ENCODE measurements around the gene TBC1D22A. TPM values are rescaled to one million over a fixed set of nuclear protein-coding genes. Genes with fewer than 3 reads are reported as not detected.

The TBC1D22A gene
- total and polyA plus RNA-seq, 2 donors from 2014 or later = 24.6 to 39.4 TPM

GRCh38 chr22:46887978-46888377 is 125.5 kb downstream of the TBC1D22A start:
- no peak for FAIRE-seq
- intact Hi-C loops (cut with DNase I) = no loop called here

GRCh38 chr22:46890819-46891218 is 128.4 kb downstream of the TBC1D22A start:
- Histone ChIP-seq H3K9ac (ENCODE audit: low read length in 3 of 3) (no peak overlapping the region), H3K27me3 (ENCODE audit: control insufficient read depth, insufficient read depth, low read length) (no peaks in the 10 kb centered on the region), H3K27ac (ENCODE audit: low read depth in 2 of 2, low read length in 2 of 2) (no peak overlapping the region), H3K9me3 (ENCODE audit: control insufficient read depth in 2 of 3, insufficient read depth in 1 of 3, low read length in 3 of 3) (no peaks in the 10 kb centered on the region), H3K4me1 (ENCODE audit: control insufficient read depth in 2 of 3, insufficient read depth in 2 of 3, low read depth in 1 of 3, low read length in 3 of 3) (no peaks in the 10 kb centered on the region), H3K4me3 (ENCODE audit: low read length in 3 of 3) (no peak overlapping the region), H3K36me3 (ENCODE audit: control insufficient read depth in 2 of 3, insufficient read depth in 3 of 3, low read length in 3 of 3) (peaks cover 0 to 4% (median 0%) of the 10 kb centered on the region in 3 donors)
- DNase-seq = peak in 1 of 5 donors; percentile 54
- FAIRE-seq = no peak
- intact Hi-C loops (cut with DNase I) = no loop called here
- no peak for TF ChIP-seq CTCF (IDR thresholded peaks at IDR 0.05; ENCODE audit: borderline replicate concordance, extremely low read depth, insufficient read depth)

More at GRCh38 chr22:46887978-46888377, 125.5 kb downstream of the TBC1D22A start:
- Histone ChIP-seq H3K4me3 (ENCODE audit: low read length in 3 of 3) (no peak overlapping the region), H3K36me3 (ENCODE audit: control insufficient read depth in 2 of 3, insufficient read depth in 3 of 3, low read length in 3 of 3) (peaks cover 0 to 4% (median 2%) of the 10 kb centered on the region in 3 donors), H3K27ac (ENCODE audit: low read depth in 2 of 2, low read length in 2 of 2) (no peak overlapping the region), H3K4me1 (ENCODE audit: control insufficient read depth in 2 of 3, insufficient read depth in 2 of 3, low read depth in 1 of 3, low read length in 3 of 3) (no peaks in the 10 kb centered on the region), H3K9ac (ENCODE audit: low read length in 3 of 3) (no peak overlapping the region), H3K27me3 (ENCODE audit: control insufficient read depth, insufficient read depth, low read length) (no peaks in the 10 kb centered on the region), H3K9me3 (ENCODE audit: control insufficient read depth in 2 of 3, insufficient read depth in 1 of 3, low read length in 3 of 3) (no peaks in the 10 kb centered on the region)
- no peak for DNase-seq
- no peak for TF ChIP-seq CTCF (IDR thresholded peaks at IDR 0.05; ENCODE audit: borderline replicate concordance, extremely low read depth, insufficient read depth)

GRCh38 chr22:46891382-46891951 is 129.0 kb downstream of the TBC1D22A start:
- Histone ChIP-seq H3K9me3 (ENCODE audit: control insufficient read depth in 2 of 3, insufficient read depth in 1 of 3, low read length in 3 of 3) (no peaks in the 10 kb centered on the region), H3K4me3 (ENCODE audit: low read length in 3 of 3) (no peak overlapping the region), H3K27ac (ENCODE audit: low read depth in 2 of 2, low read length in 2 of 2) (no peak overlapping the region), H3K9ac (ENCODE audit: low read length in 3 of 3) (no peak overlapping the region), H3K4me1 (ENCODE audit: control insufficient read depth in 2 of 3, insufficient read depth in 2 of 3, low read depth in 1 of 3, low read length in 3 of 3) (no peaks in the 10 kb centered on the region), H3K27me3 (ENCODE audit: control insufficient read depth, insufficient read depth, low read length) (no peaks in the 10 kb centered on the region), H3K36me3 (ENCODE audit: control insufficient read depth in 2 of 3, insufficient read depth in 3 of 3, low read length in 3 of 3) (peaks cover 0 to 4% (median 0%) of the 10 kb centered on the region in 3 donors)
- FAIRE-seq (no peak), DNase-seq (no peak)
- TF ChIP-seq CTCF (IDR thresholded peaks at IDR 0.05; ENCODE audit: borderline replicate concordance, extremely low read depth, insufficient read depth) = no peak
- intact Hi-C loops (cut with DNase I) = no loop called here

GRCh38 chr22:46892866-46893265 is 130.4 kb downstream of the TBC1D22A start:
- no peak for TF ChIP-seq CTCF (IDR thresholded peaks at IDR 0.05; ENCODE audit: borderline replicate concordance, extremely low read depth, insufficient read depth)

More at GRCh38 chr22:46892866-46893265, 130.4 kb downstream of the TBC1D22A start:
- intact Hi-C loops (cut with DNase I) = no loop called here
- H3K36me3 ChIP-seq (ENCODE audit: control insufficient read depth in 2 of 3, insufficient read depth in 3 of 3, low read length in 3 of 3) = peaks cover 0 to 4% (median 0%) of the 10 kb centered on the region in 3 donors
- DNase-seq = peak in 1 of 5 donors; percentile 51
- no peaks in the 10 kb centered on the region for H3K27me3 ChIP-seq (ENCODE audit: control insufficient read depth, insufficient read depth, low read length)
- H3K9ac ChIP-seq (ENCODE audit: low read length in 3 of 3) = no peak overlapping the region
- FAIRE-seq = no peak
- no peaks in the 10 kb centered on the region for H3K9me3 ChIP-seq (ENCODE audit: control insufficient read depth in 2 of 3, insufficient read depth in 1 of 3, low read length in 3 of 3)
- H3K4me1 ChIP-seq (ENCODE audit: control insufficient read depth in 2 of 3, insufficient read depth in 2 of 3, low read depth in 1 of 3, low read length in 3 of 3) = no peaks in the 10 kb centered on the region
- no peak overlapping the region for H3K27ac ChIP-seq (ENCODE audit: low read depth in 2 of 2, low read length in 2 of 2)
- H3K4me3 ChIP-seq (ENCODE audit: low read length in 3 of 3) = no peak overlapping the region
